GM12878 (cell line): ENCODE measurements around the gene CD164L2.

ENCODE experiments used
- CTCF ChIP-seq, 3 experiments: IDR thresholded peaks in 2 of 3; conservative IDR thresholded peaks in 1 of 3; 2 replicates each; pipeline ENCODE4 v1.5.1; 2011; ENCODE audit warnings: low read depth in 3 of 3, low read length in 3 of 3, mild to moderate bottlenecking in 3 of 3, control low read depth in 2 of 3, moderate library complexity in 2 of 3, inconsistent platforms in 1 of 3, mixed read lengths in 1 of 3; ENCODE audit not compliant: control insufficient read depth in 2 of 3, insufficient read depth in 1 of 3; ENCODE audit errors: extremely low read depth in 1 of 3
- EGR1 ChIP-seq, 2 experiments: IDR thresholded peaks; 1 replicate in 1 of 2; 2 replicates in 1 of 2; pipeline ENCODE4 v1.6.1; 2011 to 2012; ENCODE audit warnings: low read depth in 2 of 2, low read length in 2 of 2, borderline replicate concordance in 1 of 2, mild to moderate bottlenecking in 1 of 2, moderate library complexity in 1 of 2
- SIX5 ChIP-seq: IDR thresholded peaks from 2 replicates; pipeline ENCODE4 v1.6.1; 2011; ENCODE audit warnings: mild to moderate bottlenecking, low read depth, low read length, moderate library complexity; ENCODE audit not compliant: severe bottlenecking

DNA sequence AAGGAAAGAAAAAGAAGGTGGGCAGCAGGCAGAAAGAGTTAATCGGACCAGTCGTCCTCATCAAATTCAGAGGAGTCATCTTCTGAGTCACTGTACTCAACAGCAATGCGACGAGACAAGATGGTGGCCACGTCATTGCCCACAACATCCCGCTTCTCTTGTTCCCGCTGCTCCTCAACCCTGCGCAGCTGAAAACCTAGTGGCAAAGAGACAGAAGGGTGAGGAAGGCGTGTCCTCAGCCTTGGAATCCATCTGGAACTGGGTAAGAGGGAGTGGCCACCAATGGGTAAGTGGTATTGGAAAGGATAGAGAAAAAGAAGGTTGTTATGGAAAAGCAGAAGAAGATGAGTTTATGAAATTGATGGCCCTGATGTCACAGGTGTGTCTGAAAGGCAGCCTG is 25.0 kb upstream of the CD164L2 start:
- no peak for TF ChIP-seq SIX5
- no peak for TF ChIP-seq CTCF (IDR thresholded peaks at IDR 0.05 in 2 of 3, conservative IDR thresholded peaks at IDR 0.05 in 1 of 3; ENCODE audit: control insufficient read depth in 2 of 3, extremely low read depth in 1 of 3, insufficient read depth in 1 of 3, low read depth in 3 of 3, low read length in 3 of 3)
- TF ChIP-seq EGR1 (IDR thresholded peaks at IDR 0.05; ENCODE audit: borderline replicate concordance in 1 of 2, low read depth in 2 of 2, low read length in 2 of 2): no peak
